Testis (tissue), 3 donors: Measurements from ENCODE around the gene PRRC2A. TPM values are rescaled to one million over a fixed set of nuclear protein-coding genes. Genes with fewer than 3 reads are reported as not detected.
A peak's percentile ranks its signal among the peaks of the same experiment; 100 is the strongest.

Experiments
- DNase-seq: peaks from one replicate; pipeline ENCODE4 v3.0.0-alpha.2; 2019
- H3K27ac ChIP-seq, 2 donors: fragments of 200-600 bp; sonication (generic); one replicate each; pipeline ENCODE4 v1.5.1; 2019
- H3K27me3 ChIP-seq: fragments of 200-600 bp; sonication (generic); one replicate; pipeline ENCODE4 v1.5.1; 2019
- H3K36me3 ChIP-seq: fragments of 200-600 bp; sonication (generic); one replicate; pipeline ENCODE4 v1.5.1; 2017; ENCODE audit warnings: low read depth; ENCODE audit errors: missing control alignments
- H3K4me1 ChIP-seq: fragments of 200-600 bp; sonication (generic); one replicate; pipeline ENCODE4 v1.5.1; 2019
- H3K4me3 ChIP-seq, 2 donors: fragments of 200-600 bp; sonication (generic); one replicate each; pipeline ENCODE4 v1.5.1; 2017 to 2019
- H3K9me3 ChIP-seq: fragments of 200-600 bp; sonication (generic); one replicate; pipeline ENCODE4 v1.5.1; 2017
- POLR2A ChIP-seq: fragments of 450-650 bp; IDR thresholded peaks from one replicate; pipeline ENCODE4 v1.6.1; 2017; ENCODE audit warnings: antibody characterized with exemption, mild to moderate bottlenecking, moderate library complexity
- WGBS, 2 donors: methylation state at CpG; one replicate each; pipeline ENCODE4 v1.1.5; 2018; 5-methylcytosine and 5-hydroxymethylcytosine counted together
- intact Hi-C: fragments of 100-400 bp; cut with DNase I; formaldehyde crosslinking; loops from one replicate; pipeline ENCODE4 v1.15.1; 2023; ENCODE audit warnings: low total_unique reads
- polyA plus RNA-seq: library from polyadenylated mRNA; stranded (reverse); fragments of 350-450 nt; fragmentation: Illumina TruSeq; extraction: RNeasy Lipid Tissue Mini Kit (QIAGEN cat#74804); gene quantifications from one replicate; pipeline ENCODE4 v1.2.3, GENCODE V29; 2014; ENCODE audit warnings: low read depth, low replicate concordance; ENCODE audit not compliant: insufficient read depth
- total RNA-seq, 2 donors: library from RNA; depleted of rRNA; stranded (reverse); fragments of >200 nt; gene quantifications; one replicate each; pipeline ENCODE4 v1.2.3, GENCODE V29; 2016
- TF ChIP-seq, protein P1 (sequence below), 3 experiments: fragments of 450-650 bp in 2 of 3; fragments of 200-600 bp in 1 of 3; sonication (generic) in 1 of 3; IDR thresholded peaks; one replicate each; pipeline ENCODE4 v1.5.1; 2016 to 2019; ENCODE audit warnings: antibody characterized with exemption in 3 of 3, mild to moderate bottlenecking in 2 of 3, moderate library complexity in 1 of 3

PRRC2A gene
- total and polyA plus RNA-seq, 3 donors from 2014 or later: 288 to 473 (median 301) TPM

DNA sequence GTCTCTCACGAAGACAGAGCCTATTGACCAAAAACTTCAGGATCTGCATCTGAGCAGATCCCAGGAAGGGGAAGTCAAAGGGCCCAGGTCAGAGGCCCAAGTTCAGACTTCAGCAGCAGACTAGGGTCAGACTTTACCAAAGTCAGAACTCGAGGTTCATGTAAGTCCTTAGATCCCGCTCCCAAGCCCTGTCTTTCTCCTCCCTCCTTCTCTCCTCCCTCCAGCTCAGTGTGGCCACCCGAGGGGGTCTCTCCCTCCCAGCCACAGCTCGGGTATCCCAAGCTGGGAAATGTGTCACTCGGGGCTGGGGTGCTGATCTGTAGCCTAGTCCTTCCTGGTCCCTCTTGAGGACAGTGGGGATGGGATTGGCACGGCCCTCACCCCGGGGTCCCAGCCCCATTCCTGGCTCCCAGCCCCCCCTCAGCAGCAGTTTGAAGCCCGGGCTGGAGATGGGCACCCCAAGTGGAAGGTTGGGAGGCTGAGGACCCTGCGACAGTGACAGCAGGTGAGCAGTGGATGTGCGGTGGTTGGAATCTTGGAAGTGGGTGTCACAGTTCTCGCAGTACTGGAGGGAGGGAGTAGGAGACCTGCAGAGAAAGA is 41.7 kb downstream of the PRRC2A start:
- intact Hi-C loops: no loop called here
- H3K27me3 ChIP-seq: no peaks in the 10 kb centered on the region
- H3K4me3 ChIP-seq: no peak overlapping the region
- DNase-seq: no peak
- peaks cover 48% of the 10 kb centered on the region for H3K4me1 ChIP-seq
- no peaks in the 10 kb centered on the region for H3K9me3 ChIP-seq
- H3K27ac ChIP-seq: no peak overlapping the region
- no peak for TF ChIP-seq POLR2A
- TF ChIP-seq, protein P1, sequence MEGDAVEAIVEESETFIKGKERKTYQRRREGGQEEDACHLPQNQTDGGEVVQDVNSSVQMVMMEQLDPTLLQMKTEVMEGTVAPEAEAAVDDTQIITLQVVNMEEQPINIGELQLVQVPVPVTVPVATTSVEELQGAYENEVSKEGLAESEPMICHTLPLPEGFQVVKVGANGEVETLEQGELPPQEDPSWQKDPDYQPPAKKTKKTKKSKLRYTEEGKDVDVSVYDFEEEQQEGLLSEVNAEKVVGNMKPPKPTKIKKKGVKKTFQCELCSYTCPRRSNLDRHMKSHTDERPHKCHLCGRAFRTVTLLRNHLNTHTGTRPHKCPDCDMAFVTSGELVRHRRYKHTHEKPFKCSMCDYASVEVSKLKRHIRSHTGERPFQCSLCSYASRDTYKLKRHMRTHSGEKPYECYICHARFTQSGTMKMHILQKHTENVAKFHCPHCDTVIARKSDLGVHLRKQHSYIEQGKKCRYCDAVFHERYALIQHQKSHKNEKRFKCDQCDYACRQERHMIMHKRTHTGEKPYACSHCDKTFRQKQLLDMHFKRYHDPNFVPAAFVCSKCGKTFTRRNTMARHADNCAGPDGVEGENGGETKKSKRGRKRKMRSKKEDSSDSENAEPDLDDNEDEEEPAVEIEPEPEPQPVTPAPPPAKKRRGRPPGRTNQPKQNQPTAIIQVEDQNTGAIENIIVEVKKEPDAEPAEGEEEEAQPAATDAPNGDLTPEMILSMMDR (IDR thresholded peaks at IDR 0.05): no peak
- 85 to 88% methylated on average over 9 to 12 of the region's 12 CpGs for WGBS, 2 donors
- no peaks in the 10 kb centered on the region for H3K36me3 ChIP-seq

DNA sequence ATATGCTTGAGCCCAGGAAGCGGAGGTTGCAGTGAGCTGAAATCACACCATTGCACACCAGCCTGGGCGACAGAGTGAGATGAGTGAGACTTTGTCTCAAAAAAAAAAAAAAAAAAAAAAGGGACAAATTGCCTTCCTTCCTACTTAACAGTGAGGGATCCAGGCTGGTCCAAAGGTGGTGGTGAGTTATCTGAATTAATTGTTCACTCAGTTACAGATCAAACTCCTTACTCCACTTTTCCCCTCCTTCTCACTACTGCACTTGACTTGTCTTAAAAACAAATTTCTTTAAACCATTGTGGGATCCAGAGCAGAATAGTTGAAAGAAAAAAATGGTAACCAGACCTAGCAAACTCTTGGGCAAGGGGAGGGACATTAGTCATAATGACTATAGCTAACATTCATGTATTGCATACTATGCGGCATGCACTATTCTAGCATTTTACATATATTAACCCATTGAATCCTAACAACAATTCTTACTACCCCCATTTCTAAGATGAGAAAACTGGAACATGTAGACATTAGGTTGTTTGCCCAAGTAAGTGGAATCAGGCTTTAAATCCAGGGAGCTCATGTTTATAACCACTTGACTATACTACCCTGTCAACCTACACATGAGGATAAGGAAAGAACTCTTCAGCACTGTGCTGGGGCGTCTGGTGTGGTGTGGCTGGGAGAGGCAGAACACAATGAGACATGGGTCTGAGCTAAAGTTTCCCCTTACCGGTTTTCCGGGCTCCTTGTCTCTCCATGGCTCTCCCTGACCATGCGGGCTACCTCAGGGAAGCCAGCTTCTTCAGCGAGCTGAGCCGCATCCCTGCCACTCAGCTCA is 42.8 kb downstream of the PRRC2A start:
- Histone ChIP-seq H3K27ac (peak overlapping the region; percentile 90 to 97), H3K36me3 (no peaks in the 10 kb centered on the region), H3K9me3 (no peaks in the 10 kb centered on the region), H3K4me3 (peak overlapping the region; percentile 81 to 93), H3K4me1 (peaks cover 47% of the 10 kb centered on the region), H3K27me3 (no peaks in the 10 kb centered on the region)
- WGBS, 2 donors: 39 to 45% methylated on average over 9 of the region's 9 CpGs
- no peak for DNase-seq
- intact Hi-C loops: no loop called here
- TF ChIP-seq, protein P1 (IDR thresholded peaks at IDR 0.05): no peak
- no peak for TF ChIP-seq POLR2A

DNA sequence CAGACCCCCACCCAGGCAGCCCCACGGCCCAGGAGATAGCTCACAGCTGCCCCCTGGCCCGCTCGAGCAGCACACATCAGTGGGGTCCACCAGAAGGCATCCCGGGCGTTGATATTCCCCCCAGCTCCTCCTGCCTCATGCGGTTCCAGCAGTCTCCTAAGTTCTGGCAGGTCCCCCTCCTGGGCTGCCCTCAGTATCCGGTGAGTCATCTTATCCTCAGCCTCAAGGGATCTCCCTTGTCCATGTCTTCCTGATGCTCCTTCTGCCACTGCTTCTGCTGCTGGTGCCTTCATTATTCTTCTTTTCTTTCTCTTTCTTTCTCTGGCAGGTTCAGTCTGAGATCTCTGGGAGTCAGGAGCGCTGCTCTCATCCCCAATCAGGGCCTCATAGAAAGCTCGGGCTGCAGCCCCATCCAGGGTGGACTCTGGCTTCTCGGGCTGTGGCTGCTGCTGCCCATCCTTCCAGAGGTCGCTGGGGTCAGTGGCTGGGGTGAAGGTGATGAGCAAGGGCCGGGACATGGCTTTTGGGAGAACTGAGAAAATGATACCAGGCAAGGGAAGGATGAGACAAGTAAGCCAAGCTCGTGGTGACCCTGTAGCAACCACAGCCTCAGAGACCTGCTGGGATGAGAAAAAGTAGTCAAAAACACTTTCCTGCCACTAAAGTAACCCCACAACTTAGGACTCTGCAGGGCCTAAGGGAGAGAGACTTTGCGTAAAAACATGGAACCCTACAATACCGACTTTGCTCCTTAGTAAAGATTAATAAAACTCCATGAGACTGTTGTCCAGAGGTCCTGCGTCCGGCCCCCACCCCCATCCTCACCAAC is 43.7 kb downstream of the PRRC2A start:
- 5 to 7% methylated on average over 16 to 17 of the region's 17 CpGs for WGBS, 2 donors
- Histone ChIP-seq H3K4me3 (peak overlapping the region; percentile 81 to 93), H3K4me1 (peaks cover 40% of the 10 kb centered on the region), H3K9me3 (no peaks in the 10 kb centered on the region), H3K27me3 (no peaks in the 10 kb centered on the region), H3K36me3 (no peaks in the 10 kb centered on the region), H3K27ac (peak overlapping the region; percentile 90 to 97)
- peak; percentile 33 for DNase-seq
- TF ChIP-seq, protein P1 (IDR thresholded peaks at IDR 0.05): no peak
- TF ChIP-seq POLR2A: no peak
- intact Hi-C loops: no loop called here

DNA sequence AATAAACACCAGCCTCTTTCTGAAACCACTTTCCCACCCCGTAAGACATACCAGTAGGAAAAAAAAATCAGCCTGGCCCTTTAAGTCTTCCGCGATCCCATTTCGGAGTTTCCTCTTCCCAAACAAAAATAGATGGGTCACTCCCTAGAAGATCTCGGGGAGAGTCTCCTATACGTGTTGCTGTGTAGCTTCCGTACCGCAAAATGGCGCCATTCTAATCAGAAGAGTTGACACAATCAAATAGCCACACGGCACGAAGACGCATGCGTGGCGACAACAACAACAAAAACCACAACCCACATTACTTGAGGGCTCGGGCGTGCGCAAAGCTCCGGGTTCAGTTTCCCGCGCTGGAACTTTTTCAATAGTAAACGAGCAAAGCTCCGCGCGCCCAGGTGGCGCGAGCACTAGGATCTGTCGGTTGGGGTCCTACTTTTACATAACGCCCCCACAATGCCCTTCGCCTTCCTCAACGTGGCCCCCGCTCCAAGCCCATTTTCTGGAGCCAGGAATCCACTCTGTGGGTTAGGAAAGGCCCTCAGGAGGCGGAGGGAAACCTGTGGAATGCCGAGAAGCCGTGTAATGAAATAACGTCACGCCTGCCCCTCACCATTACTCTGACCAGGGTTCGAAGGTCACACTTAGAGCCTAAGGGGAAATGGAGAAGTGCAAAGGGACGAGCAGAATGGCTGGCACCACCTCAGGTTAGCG is 44.4 kb downstream of the PRRC2A start, which contains the start of gene GPANK1:
GPANK1 (minus strand) TSS at position 208 of the 711 bp plus-strand sequence. CDS start 519 bp downstream, outside the sequence.
- H3K27ac ChIP-seq: peak within 1 kb of the TSS; percentile 90 to 97
- DNase-seq: peak; percentile 97
- TF ChIP-seq, protein P1 (IDR thresholded peaks at IDR 0.05): no peak
- no peak for TF ChIP-seq POLR2A
- H3K36me3 ChIP-seq: no peaks in the 10 kb centered on the region
- intact Hi-C loops: no loop called here
- peaks cover 33% of the 10 kb centered on the region for H3K4me1 ChIP-seq
- H3K9me3 ChIP-seq: no peaks in the 10 kb centered on the region
- WGBS, 2 donors: 0 to 1% methylated on average over 20 to 39 of the region's 39 CpGs
- no peaks in the 10 kb centered on the region for H3K27me3 ChIP-seq
- H3K4me3 ChIP-seq: peak within 1 kb of the TSS; percentile 81 to 93
